Endothelial cell of umbilical vein (primary cell): ENCODE results near the gene TULP1. TPM values are rescaled to one million over a fixed set of nuclear protein-coding genes. Genes with fewer than 3 reads are reported as not detected.

Source experiments
- BruUV-seq: library from RNA; stranded (reverse); fragments of 400-500 nt; replicated peaks from 2 replicates; lab custom pipeline; 2021; lab: Mats Ljungman, UMichigan
- CTCF ChIA-PET: fragments of 300-600, 350-600 bp; sonication (Branson Sonifier 250); formaldehyde crosslinking; loops from one replicate; lab custom pipeline; 2021; ENCODE audit warnings: antibody characterized with exemption, inconsistent platforms; lab: Charles Lee
- POLR2A ChIA-PET: fragments of 300-600, 350-600 bp; sonication (Branson Sonifier 250); formaldehyde crosslinking; loops from one replicate; lab custom pipeline; 2021; ENCODE audit warnings: antibody characterized with exemption, inconsistent platforms; lab: Charles Lee
- DNase-seq: peaks from one replicate; pipeline ENCODE4 v3.0.0-alpha.2; 2011; ENCODE audit warnings: low read depth, low spot score
- FAIRE-seq: peaks from 2 replicates; lab custom pipeline; 2011; peaks lifted over from hg19 to GRCh38; lab: Jason Lieb, UNC
- H2AFZ ChIP-seq: 2 replicates; pipeline ENCODE4 v1.6.0; 2012; ENCODE audit warnings: low read depth, low read length, control low read depth, inconsistent platforms
- H3K27ac ChIP-seq: 2 replicates; pipeline ENCODE4 v1.5.1; 2011; ENCODE audit warnings: low read depth, mild to moderate bottlenecking, control low read depth, low read length, moderate library complexity; ENCODE audit not compliant: insufficient read depth
- H3K27me3 ChIP-seq, 2 experiments: 2 replicates each; pipeline versions ENCODE4 v1.6.0 to v1.6.1; 2011; ENCODE audit warnings: low read length in 2 of 2, mixed read lengths in 1 of 2; ENCODE audit not compliant: control insufficient read depth in 2 of 2, insufficient read depth in 2 of 2
- H3K36me3 ChIP-seq, 2 experiments: 2 replicates in 1 of 2; 3 replicates in 1 of 2; pipeline ENCODE4 v1.5.1; 2011; ENCODE audit warnings: low read length in 2 of 2, mild to moderate bottlenecking in 1 of 2, moderate library complexity in 1 of 2; ENCODE audit not compliant: control insufficient read depth in 2 of 2, insufficient read depth in 2 of 2; ENCODE audit errors: extremely low read depth in 1 of 2
- H3K4me1 ChIP-seq: 3 replicates; pipeline ENCODE4 v1.5.1; 2011; ENCODE audit warnings: mild to moderate bottlenecking, low read length; ENCODE audit not compliant: control insufficient read depth, insufficient read depth; ENCODE audit errors: extremely low read depth
- H3K4me2 ChIP-seq: 2 replicates; pipeline ENCODE4 v1.6.1; 2011; ENCODE audit warnings: low read length, control low read depth, mixed read lengths; ENCODE audit not compliant: insufficient read depth
- H3K4me3 ChIP-seq, 3 experiments: fragments of 200-600 bp in 1 of 3; sonication (generic), shearing (Covaris generic) in 1 of 3; replicated peaks in 1 of 3; 2 replicates each; pipeline ENCODE4 v1.5.1; 2011 to 2016; ENCODE audit warnings: control low read depth in 3 of 3, low read length in 3 of 3, mild to moderate bottlenecking in 2 of 3, inconsistent platforms in 1 of 3, low read depth in 1 of 3, moderate library complexity in 1 of 3; ENCODE audit not compliant: insufficient read depth in 1 of 3
- H3K79me2 ChIP-seq: 2 replicates; pipeline ENCODE4 v1.6.0; 2012; ENCODE audit warnings: low read length, inconsistent platforms; ENCODE audit not compliant: control insufficient read depth, insufficient read depth
- H3K9ac ChIP-seq: replicated peaks from 2 replicates; pipeline ENCODE3; 2011; ENCODE audit warnings: low read length, control low read depth; ENCODE audit not compliant: insufficient read depth; ENCODE audit errors: extremely low read depth
- H3K9me1 ChIP-seq: replicated peaks from 3 replicates; pipeline ENCODE4 v1.6.0; 2011; ENCODE audit warnings: mild to moderate bottlenecking, low read length; ENCODE audit not compliant: control insufficient read depth, insufficient read depth; ENCODE audit errors: extremely low read depth
- H3K9me3 ChIP-seq: replicated peaks from 2 replicates; pipeline ENCODE4 v1.5.1; 2012; ENCODE audit warnings: low read length, inconsistent platforms; ENCODE audit not compliant: control insufficient read depth, insufficient read depth
- H4K20me1 ChIP-seq: replicated peaks from 2 replicates; pipeline ENCODE3; 2011; ENCODE audit warnings: mild to moderate bottlenecking, low read length; ENCODE audit not compliant: control insufficient read depth, insufficient read depth; ENCODE audit errors: extremely low read depth
- EZH2 ChIP-seq: IDR thresholded peaks from 2 replicates; pipeline ENCODE4 v1.6.1; 2012; ENCODE audit warnings: borderline replicate concordance, low read depth, mild to moderate bottlenecking, moderate library complexity, low read length, inconsistent platforms; ENCODE audit not compliant: severe bottlenecking
- FOS ChIP-seq: IDR thresholded peaks from 2 replicates; pipeline ENCODE4 v1.6.1; 2011; ENCODE audit warnings: mild to moderate bottlenecking, low read length, moderate library complexity, borderline replicate concordance; ENCODE audit not compliant: insufficient read depth
- GATA2 ChIP-seq: IDR thresholded peaks from 2 replicates; pipeline ENCODE4 v1.7.0; 2011; ENCODE audit warnings: low read depth, mild to moderate bottlenecking, moderate library complexity, mixed read lengths, low read length; ENCODE audit not compliant: insufficient read length, insufficient read depth
- JUN ChIP-seq: IDR thresholded peaks from 2 replicates; pipeline ENCODE4 v1.6.1; 2011; ENCODE audit warnings: borderline replicate concordance, low read depth; ENCODE audit not compliant: insufficient read length, insufficient read depth
- MYC ChIP-seq: IDR thresholded peaks from one replicate; pipeline ENCODE4 v1.6.1; 2011; ENCODE audit warnings: mild to moderate bottlenecking, low read depth, low read length
- POLR2AphosphoS5 ChIP-seq: IDR thresholded peaks from 2 replicates; pipeline ENCODE4 v1.6.1; 2012; ENCODE audit warnings: low read depth, mild to moderate bottlenecking, control low read depth, low read length, moderate library complexity; ENCODE audit not compliant: insufficient read depth
- dilution Hi-C: fragments of 300-500 bp; cut with MboI; formaldehyde crosslinking; loops from one replicate; pipeline ENCODE4 v1.15.0; 2019; ENCODE audit warnings: low sequenced_read_pairs; ENCODE audit not compliant: extremely low pct_ligation_motif_present
- intact Hi-C: fragments of 100-400 bp; cut with micrococcal nuclease; formaldehyde crosslinking; loops from one replicate; pipeline ENCODE4 v1.10.0; 2022
- polyA plus RNA-seq, 4 experiments: library from polyadenylated mRNA; depleted of rRNA in 3 of 4; stranded (reverse) in 3 of 4; unstranded in 1 of 4; fragments of >200 nt; gene quantifications; 2 replicates each; pipeline versions ENCODE4 v1.2.1 to v1.2.3, GENCODE V29; 2011 to 2012; ENCODE audit warnings: missing spikeins in 1 of 4
- total RNA-seq: library from RNA; stranded (reverse); gene quantifications from 2 replicates; pipeline ENCODE4 v1.2.3, GENCODE V29; 2021
- TF ChIP-seq, protein P1 (sequence below): IDR thresholded peaks from 2 replicates; pipeline ENCODE4 v1.6.1; 2011; ENCODE audit not compliant: insufficient read depth, insufficient read length
- TF ChIP-seq, protein P2 (sequence below), 2 donors: IDR thresholded peaks; 1 replicate in 1 of 2; 2 replicates in 1 of 2; pipeline ENCODE4 v1.5.1; 2011; ENCODE audit warnings: low read length in 2 of 2, mild to moderate bottlenecking in 2 of 2, moderate library complexity in 2 of 2, control low read depth in 1 of 2, inconsistent platforms in 1 of 2, low read depth in 1 of 2; ENCODE audit not compliant: insufficient read depth in 1 of 2; ENCODE audit errors: extremely low read depth in 1 of 2

Gene TULP1
- total and polyA plus RNA-seq, 2 donors (not counting 3 experiments of a cell fraction or from before 2014, with no cell fraction given): not detected

DNA sequence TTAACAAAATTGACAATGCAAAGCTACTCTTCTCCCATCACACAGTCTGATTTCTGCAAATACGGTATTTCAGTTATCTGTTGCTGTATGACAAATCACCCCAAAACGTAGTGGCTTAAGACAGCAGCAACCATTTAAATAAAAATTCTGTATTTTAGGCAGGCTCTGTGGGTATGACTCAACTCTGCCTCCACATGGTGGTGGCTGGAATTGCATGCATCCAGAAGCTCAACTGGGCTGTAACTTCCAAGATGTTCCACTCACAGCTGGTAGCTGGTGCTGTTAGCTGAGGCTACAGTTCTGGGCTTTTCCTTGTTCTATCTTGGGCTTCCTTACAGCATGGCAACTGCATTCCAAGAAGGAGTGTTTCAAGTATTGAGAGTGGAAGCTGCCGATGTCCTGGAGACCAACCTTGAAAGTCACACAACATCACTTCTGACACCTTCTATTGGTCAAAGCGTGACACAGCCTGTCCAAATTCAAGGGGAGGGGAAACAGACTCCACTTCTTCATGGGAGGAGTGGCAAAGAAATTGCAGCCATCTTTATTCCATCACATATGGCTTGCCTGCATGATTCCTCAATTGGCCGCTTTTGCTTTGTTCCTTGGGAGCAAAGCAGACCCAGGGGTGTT lies 39.7 kb upstream of the TULP1 start:
- dilution Hi-C loops: no loop called here
- no peak for FAIRE-seq
- POLR2A ChIA-PET: no interaction called here

DNA sequence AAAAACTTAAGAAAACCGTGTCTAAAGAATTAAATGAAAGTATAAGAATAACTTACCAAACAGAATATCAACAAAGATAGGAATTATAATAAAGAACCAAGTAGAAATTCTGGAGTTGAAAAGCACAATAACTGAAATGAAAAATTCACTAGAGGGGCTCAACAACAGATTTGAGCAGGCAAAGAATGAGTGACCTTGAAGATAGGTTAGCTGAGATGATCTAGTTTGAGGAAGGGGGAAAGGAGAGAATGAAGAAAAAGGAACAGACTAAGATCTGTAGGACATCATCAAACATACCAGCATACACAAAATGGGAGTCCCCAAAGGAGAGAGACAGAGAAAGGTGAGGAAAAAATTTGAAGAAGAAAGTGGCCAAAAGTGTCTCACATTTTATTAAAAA lies 37.7 kb upstream of the TULP1 start:
- DNase-seq (no peak), FAIRE-seq (no peak)
- H3K4me3 ChIP-seq: no peak overlapping the region
- no peak overlapping the region for H3K9ac ChIP-seq
- no peaks in the 10 kb centered on the region for H3K9me3 ChIP-seq
- H3K4me2 ChIP-seq: no peak overlapping the region
- no peak overlapping the region for H3K27ac ChIP-seq
- no peaks in the 10 kb centered on the region for H3K4me1 ChIP-seq
- ChIA-PET CTCF (interaction anchor here (0.9 kb wide), 1 partner anchor 17 kb away, joined by 3 read pairs; no protein-coding TSS in a partner anchor), POLR2A (no interaction called here)
- intact Hi-C loops (no loop called here), dilution Hi-C loops (no loop called here)
- no peak overlapping the region for H2AFZ ChIP-seq
- no TSS peak for BruUV-seq
- TF ChIP-seq MYC (no peak), JUN (no peak), POLR2AphosphoS5 (no peak), EZH2 (no peak), GATA2 (no peak), FOS (no peak)
- TF ChIP-seq, protein P1, sequence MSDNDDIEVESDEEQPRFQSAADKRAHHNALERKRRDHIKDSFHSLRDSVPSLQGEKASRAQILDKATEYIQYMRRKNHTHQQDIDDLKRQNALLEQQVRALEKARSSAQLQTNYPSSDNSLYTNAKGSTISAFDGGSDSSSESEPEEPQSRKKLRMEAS: no peak
- TF ChIP-seq, protein P2, sequence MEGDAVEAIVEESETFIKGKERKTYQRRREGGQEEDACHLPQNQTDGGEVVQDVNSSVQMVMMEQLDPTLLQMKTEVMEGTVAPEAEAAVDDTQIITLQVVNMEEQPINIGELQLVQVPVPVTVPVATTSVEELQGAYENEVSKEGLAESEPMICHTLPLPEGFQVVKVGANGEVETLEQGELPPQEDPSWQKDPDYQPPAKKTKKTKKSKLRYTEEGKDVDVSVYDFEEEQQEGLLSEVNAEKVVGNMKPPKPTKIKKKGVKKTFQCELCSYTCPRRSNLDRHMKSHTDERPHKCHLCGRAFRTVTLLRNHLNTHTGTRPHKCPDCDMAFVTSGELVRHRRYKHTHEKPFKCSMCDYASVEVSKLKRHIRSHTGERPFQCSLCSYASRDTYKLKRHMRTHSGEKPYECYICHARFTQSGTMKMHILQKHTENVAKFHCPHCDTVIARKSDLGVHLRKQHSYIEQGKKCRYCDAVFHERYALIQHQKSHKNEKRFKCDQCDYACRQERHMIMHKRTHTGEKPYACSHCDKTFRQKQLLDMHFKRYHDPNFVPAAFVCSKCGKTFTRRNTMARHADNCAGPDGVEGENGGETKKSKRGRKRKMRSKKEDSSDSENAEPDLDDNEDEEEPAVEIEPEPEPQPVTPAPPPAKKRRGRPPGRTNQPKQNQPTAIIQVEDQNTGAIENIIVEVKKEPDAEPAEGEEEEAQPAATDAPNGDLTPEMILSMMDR (IDR thresholded peaks at IDR 0.05; ENCODE audit: extremely low read depth in 1 of 2, insufficient read depth in 1 of 2, low read depth in 1 of 2, low read length in 2 of 2): no peak
- H4K20me1 ChIP-seq: no peaks in the 10 kb centered on the region
- peaks cover 5 to 9% of the 10 kb centered on the region in 2 experiments for H3K27me3 ChIP-seq
- H3K9me1 ChIP-seq: no peaks in the 10 kb centered on the region
- H3K79me2 ChIP-seq: no peaks in the 10 kb centered on the region
- H3K36me3 ChIP-seq: no peaks in the 10 kb centered on the region

More for the DNA sequence above, 39.7 kb upstream of the TULP1 start:
- no peak overlapping the region for H3K9ac ChIP-seq
- no peaks in the 10 kb centered on the region for H3K36me3 ChIP-seq
- CTCF ChIA-PET: interaction anchor here (0.5 to 5.4 kb wide), 22 partner anchors 9 to 255 kb away, joined by 3 to 85 read pairs (median 5); partner anchors contain the start of genes ARMC12 and DEF6
- intact Hi-C loops: loop anchor here (1.0 kb wide), 2 partner anchors 29 to 255 kb away; partner anchors contain the start of gene DEF6
- H3K4me1 ChIP-seq: no peaks in the 10 kb centered on the region
- DNase-seq: peak; percentile 44
- peaks cover 4 to 7% of the 10 kb centered on the region in 2 experiments for H3K27me3 ChIP-seq
- no peaks in the 10 kb centered on the region for H3K9me1 ChIP-seq
- H3K27ac ChIP-seq: no peak overlapping the region
- H3K9me3 ChIP-seq: no peaks in the 10 kb centered on the region
- TF ChIP-seq, protein P2 (IDR thresholded peaks at IDR 0.05; ENCODE audit: extremely low read depth in 1 of 2, insufficient read depth in 1 of 2, low read depth in 1 of 2, low read length in 2 of 2): peak; percentile 80 to 90
- TF ChIP-seq EZH2: no peak
- H3K4me3 ChIP-seq: no peak overlapping the region
- no peak overlapping the region for H2AFZ ChIP-seq
- BruUV-seq: no TSS peak
- no peaks in the 10 kb centered on the region for H3K79me2 ChIP-seq
- no peak overlapping the region for H3K4me2 ChIP-seq
- H4K20me1 ChIP-seq: no peaks in the 10 kb centered on the region
